ENCODE results near the gene RPLP2.

Gene RPLP2

DNA sequence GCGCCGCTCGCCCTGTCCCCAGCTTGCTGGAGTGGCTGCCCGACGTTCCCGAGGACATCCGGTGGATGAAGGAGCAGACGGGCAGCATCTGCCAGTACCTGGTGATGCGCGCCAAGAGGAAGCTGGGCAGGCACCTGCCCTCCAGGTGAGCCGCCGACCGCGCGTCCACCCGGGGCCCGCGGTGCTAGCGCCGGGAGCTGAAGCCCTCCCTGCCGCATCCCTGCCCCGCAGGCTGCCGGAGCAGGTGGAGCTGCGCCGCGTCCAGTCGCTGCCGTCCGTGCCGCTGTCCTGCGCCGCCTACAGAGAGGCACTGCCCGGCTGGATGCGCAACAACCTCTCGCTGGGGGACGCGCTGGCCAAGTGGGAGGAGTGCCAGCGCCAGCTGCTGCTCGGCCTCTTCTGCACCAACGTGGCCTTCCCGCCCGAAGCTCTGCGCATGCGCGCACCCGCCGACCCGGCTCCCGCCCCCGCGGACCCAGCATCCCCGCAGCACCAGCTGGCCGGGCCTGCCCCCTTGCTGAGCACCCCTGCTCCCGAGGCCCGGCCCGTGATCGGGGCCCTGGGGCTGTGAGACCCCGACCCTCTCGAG, 14.6 kb downstream of the RPLP2 start:
- no peak for DNase-seq (ENCODE audit: low read depth)

DNA sequence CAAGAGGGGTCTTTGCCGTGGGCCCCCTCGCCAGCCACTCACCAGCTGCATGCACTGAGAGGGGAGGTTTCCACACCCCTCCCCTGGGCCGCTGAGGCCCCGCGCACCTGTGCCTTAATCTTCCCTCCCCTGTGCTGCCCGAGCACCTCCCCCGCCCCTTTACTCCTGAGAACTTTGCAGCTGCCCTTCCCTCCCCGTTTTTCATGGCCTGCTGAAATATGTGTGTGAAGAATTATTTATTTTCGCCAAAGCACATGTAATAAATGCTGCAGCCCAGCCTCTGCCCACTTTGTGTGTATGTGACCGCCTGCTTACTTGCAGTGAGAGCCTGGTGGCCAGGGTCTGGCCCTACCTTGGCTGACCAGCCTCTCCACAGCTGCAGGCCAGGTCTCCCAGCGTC, 15.2 kb downstream of the RPLP2 start:
- no peak for DNase-seq (ENCODE audit: low read depth)

- DNase-seq (ENCODE audit: low read depth) = no peak
These were observed 15.8 kb downstream of the RPLP2 start for GRCh38 chr11:825366-826226.

- no peak for DNase-seq (ENCODE audit: low read depth)
These were observed 16.5 kb downstream of the RPLP2 start for GRCh38 chr11:826227-826621.

- DNase-seq (ENCODE audit: low read depth) = no peak
These were observed 17.0 kb downstream of the RPLP2 start for GRCh38 chr11:826836-827145.

GRCh38 chr11:827146-827896, 17.6 kb downstream of the RPLP2 start:
- no peak for DNase-seq (ENCODE audit: low read depth)

DNA sequence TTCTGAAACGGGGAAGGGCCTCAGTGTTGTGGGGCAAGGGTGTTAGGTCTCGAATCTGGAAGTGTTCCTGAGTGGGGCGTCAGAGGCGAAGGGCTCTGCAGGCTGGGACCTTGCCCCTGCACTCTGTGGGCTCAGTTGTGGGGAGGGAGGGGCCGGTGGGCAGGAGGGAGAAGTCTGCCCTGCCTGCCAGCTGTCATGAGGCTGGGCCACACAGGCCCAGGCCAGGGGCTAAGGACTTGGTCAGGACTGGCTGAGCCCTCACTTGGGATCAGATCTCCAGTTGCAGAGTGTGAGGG, 18.1 kb downstream of the RPLP2 start, which contains the start of gene CRACR2B:
TSS of gene CRACR2B (plus strand) at position 23 of the 296 bp plus-strand sequence. CDS start 689 bp downstream, outside the sequence.
- no peak for DNase-seq (ENCODE audit: low read depth)

DNA sequence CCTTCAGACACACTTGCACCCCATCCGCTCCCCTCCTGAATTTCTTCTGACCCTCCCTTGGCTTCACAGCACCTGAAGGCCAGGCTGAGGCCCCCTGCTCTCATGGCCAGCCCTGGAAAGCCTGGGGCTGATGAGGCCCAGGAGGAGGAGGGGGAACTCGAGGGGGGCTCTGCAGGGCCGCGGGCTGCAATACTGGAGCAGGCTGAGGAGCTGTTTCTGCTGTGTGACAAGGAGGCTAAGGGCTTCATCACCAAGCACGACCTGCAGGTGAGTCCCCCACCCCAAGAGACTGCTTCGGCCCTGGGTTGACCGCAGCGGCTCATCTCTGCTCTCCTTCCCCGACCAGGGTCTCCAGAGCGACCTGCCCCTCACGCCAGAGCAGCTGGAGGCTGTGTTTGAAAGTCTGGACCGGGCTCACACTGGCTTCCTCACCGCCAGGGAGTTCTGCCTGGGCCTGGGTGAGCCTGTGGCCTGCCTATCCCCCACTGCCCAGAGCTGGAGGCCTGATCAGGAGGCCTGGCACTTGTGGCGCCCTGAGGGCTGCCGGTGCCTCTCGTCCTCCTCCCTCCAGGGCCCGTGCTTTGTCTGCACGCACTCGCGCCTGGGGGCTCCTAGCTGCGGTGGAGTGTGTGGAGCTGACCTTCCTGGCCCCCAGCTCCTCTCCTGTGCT, 18.9 kb downstream of the RPLP2 start:
- DNase-seq (ENCODE audit: low read depth) = no peak

- no peak for DNase-seq (ENCODE audit: low read depth)
These were observed 19.5 kb downstream of the RPLP2 start for GRCh38 chr11:829176-829846.

DNA sequence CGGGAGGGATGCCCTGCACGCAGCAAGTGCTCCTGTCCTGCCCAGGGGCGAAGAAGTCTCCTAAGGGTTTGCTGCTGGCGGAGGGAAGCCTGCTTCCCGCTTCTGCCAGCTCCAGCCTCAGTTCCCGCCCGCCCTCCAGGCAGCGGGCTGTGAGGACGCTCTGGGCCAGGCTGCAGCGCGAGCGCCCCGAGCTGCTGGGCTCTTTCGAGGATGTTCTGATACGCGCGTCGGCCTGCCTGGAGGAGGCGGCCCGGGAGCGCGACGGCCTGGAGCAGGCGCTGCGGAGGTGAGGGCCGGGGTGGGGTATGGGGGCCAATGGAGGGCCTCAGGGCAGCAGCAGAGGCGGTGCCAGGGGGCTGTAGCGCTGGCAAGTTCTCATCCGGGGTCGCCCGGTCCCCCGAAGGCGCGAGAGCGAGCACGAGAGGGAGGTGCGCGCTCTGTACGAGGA, 20.1 kb downstream of the RPLP2 start:
- no peak for DNase-seq (ENCODE audit: low read depth)

DNA sequence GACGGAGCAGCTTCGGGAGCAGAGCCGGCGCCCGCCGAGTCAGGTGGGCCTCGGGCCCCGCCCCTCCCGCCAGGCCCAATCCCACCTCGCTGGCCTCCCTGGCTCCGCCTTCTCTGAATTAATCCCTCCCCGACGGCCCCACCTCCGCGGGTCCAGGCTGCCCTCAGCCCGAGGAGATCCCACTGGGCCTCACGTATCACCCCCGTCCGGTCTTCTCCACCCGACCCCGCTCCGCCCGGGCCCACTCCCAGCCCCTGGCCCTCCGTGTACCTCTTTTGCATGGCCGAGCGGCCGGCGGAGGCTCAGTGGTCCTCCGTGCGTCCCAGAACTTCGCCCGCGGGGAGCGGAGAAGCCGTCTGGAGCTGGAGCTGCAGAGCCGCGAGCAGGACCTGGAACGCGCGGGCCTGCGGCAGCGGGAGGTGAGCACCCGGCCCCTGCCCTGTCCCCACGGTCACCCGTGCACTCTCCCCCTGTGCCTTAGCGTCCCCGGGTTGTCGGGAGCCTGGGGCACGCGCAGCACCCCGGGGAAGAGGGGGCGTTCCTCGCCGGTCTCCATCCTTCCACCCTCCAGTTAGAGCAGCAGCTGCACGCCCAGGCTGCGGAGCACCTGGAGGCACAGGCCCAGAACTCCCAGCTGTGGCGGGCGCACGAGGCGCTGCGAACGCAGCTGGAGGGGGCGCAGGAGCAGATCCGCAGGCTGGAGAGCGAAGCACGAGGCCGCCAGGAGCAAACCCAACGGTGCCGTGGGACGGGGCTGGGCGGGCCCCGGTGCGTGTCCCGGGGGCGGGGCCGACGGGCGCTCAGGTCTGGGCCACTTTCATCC, 20.7 kb downstream of the RPLP2 start:
- no peak for DNase-seq (ENCODE audit: low read depth)

- no peak for DNase-seq (ENCODE audit: low read depth)
These were observed 21.5 kb downstream of the RPLP2 start for GRCh38 chr11:831118-831864.

DNA sequence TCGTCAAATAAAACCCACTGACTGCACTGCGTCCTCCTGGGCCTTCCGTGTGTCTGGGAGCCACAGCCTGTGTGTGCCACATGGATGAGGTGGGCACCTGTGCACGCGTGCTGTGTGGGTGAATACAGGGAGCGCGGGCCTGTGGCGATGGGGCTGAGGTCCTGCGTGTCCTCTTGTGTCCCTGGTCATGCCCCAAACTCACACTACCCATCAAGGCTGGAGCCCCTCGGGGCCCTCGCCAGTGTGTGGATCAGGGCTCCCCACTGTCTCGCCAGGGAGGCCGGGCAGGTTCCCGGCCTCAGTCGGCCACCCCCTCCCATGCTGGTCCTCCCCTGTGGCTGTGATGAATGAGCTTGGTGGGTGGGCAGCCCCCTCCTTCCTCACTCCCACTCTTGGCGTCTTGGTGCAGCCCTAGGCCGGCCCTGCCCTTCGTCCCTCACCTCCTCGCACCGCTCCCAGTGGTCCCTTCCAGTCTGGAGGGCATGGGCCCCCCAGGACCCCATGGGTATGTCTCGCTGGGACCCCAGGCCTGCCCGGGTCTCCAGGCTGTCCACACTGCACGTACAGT, 22.3 kb downstream of the RPLP2 start:
- no peak for DNase-seq (ENCODE audit: low read depth)

- DNase-seq (ENCODE audit: low read depth) = no peak
These were observed 22.9 kb downstream of the RPLP2 start, which contains the start of gene CD151 for GRCh38 chr11:832529-833113. Gene CD151 (plus strand): TSS chr11:832952. CDS start chr11:836070, 3,118 bp downstream.

DNA sequence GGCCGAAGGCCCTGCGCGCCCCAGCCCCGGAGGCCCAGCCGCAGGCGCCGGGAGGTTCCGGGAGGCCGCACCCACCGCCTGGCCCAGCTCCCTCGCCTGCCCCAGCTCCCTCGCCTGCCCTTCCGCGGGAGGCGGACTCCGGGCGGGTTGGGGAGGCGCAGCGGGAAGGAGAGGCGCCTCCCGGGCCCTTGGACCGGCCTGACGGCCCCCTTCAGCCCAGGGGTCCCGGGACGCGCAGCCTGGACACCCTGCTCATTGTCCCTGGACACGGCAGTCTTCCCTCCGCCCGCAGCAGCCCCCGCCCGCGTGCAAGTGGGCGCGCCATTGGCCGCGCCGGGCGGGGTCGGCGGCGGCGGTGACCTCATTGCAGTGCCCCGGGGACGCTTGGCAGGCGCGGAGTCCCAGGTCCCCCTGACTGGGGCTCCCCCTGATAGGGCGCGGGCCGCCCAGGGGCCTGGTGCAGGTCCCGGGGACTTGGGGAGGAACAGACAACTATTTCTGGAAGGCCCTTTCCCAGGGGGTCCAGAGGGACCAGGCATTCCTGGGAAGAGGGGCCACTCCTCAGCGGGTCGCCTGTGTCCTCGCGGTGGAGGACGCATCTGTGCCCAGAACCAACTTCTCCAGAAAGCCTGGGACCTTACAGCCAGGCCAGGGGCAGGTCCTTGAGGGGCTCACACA, 23.5 kb downstream of the RPLP2 start:
- DNase-seq (ENCODE audit: low read depth) = no peak

GRCh38 chr11:833849-834311, 24.1 kb downstream of the RPLP2 start:
- DNase-seq (ENCODE audit: low read depth) = no peak

DNA sequence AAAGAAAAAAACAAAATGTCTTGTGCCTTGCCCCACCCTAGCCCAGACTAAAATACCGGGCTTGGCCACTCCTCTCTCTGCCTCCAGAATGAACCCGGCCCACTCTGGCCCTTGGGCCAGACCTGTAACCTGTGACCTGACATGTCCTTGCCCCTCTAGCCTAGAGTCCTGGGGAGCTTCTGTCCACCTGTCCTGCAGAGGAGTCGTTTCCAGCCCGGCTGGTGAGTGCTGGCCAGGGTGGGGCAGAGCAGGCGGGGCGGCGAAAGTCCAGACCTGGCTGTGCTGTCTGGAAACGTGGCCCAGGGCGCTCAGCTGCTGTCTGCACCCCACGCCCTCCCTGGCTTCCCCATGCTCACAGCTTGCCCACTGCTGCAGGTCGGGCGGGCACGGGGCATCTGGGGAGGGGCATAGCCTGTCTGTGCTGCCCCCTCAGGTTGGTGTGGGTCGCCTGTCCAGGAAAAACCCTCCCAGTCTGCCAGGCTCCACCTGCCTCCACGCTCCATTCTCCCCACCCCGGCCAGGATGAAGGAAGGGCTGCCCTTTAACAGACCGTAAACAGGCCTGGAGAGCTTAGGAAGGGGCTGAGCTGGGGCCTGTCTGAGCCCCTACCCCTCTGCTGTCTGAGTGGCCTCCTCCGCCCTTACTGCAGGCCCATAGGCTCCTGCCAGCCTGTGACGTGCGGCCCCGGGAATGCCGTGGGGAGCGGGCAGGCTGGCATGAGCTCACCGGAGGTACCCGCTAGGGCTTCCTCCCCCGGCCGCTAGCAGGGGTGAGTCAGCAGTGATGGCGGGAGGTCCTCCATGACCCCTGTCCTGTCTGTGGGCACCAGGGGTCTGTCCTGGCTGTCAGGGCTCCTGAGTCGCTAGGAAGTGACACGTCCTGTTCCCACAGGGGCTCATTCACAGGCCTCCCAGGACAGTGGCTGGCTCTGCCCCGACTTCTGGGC, 24.9 kb downstream of the RPLP2 start:
- DNase-seq (ENCODE audit: low read depth) = no peak

DNA sequence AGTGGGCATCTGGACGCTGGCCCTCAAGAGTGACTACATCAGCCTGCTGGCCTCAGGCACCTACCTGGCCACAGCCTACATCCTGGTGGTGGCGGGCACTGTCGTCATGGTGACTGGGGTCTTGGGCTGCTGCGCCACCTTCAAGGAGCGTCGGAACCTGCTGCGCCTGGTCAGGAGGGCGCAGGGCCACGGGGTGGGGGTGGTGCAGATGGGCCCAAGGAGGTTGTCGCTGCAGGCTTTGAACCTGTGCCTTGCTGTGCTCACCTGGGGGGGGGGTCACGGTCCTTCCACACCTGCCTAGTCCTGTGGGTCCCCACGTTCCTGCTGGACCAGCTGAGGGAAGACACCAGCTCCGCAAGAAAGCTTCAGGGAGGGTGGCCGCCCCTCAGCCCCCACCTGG, 26.5 kb downstream of the RPLP2 start:
- DNase-seq (ENCODE audit: low read depth) = no peak

Measured in stimulated activated CD8-positive, alpha-beta memory T cell treated with anti-CD3 and anti-CD28 coated beads, Interleukin-7, amount 100 ng/mL, for 24 hours (primary cell).